ENCODE data around the gene ARHGAP44.

Gene ARHGAP44

DNA sequence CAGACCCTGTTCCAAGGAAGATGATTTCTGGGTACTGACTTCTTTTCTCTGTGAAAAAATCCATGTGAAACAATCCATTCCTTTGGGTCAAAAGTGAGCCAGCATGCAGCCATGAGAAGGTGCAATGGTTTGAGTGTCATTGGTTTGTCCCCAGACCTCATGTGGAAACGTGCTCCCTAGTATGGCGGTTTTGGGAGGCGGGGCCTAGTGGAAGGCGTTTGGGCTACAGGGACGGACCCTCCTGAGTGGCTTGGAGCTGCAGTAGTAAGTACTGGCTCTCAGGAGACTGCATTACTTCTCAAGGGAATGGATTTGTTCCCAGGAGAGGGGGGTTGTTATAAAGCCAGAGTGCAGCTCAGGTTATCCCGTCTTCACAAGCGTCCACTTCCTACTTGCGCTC lies 209.2 kb downstream of the ARHGAP44 start:
- no peak for DNase-seq

- DNase-seq = no peak
Observed at GRCh38 chr17:12998874-12999273, 209.6 kb downstream of the ARHGAP44 start.

- no peak for DNase-seq
Observed at GRCh38 chr17:13000561-13000960, 211.3 kb downstream of the ARHGAP44 start.

DNA sequence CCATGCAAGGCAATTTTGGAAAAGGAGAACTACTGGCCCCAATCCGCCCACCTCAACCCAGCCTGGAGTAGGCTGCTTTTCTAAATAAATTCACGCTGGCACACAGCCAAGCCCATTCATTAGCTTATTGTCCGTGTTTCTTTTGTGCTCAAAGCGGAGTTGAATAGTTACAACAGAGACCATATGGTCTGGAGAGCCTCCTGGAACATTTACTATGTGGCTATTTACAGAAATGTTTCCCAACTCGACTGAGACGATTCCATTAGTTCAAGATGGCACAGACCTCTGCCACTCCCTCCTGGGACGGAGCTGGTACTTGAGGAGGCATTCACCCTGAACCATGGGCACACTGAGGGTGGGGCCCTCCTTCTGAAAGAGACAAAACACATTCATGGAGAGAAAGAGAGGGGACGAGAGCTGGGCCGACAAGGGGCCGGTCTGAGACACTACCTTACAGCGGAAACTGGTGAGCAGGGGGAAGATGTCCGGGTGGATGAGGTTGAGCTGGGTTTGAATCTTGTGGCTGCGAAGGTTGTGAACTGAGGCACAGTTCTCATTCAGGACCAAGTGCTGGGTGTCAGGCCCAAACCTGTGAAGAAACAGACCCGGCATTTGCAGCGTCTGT lies 212.8 kb downstream of the ARHGAP44 start:
- DNase-seq = no peak

- peak; percentile 23 to 49 for DNase-seq
Observed at GRCh38 chr17:13002761-13003453, 213.6 kb downstream of the ARHGAP44 start.

GRCh38 chr17:13003454-13003851 lies 214.2 kb downstream of the ARHGAP44 start:
- no peak for DNase-seq

DNA sequence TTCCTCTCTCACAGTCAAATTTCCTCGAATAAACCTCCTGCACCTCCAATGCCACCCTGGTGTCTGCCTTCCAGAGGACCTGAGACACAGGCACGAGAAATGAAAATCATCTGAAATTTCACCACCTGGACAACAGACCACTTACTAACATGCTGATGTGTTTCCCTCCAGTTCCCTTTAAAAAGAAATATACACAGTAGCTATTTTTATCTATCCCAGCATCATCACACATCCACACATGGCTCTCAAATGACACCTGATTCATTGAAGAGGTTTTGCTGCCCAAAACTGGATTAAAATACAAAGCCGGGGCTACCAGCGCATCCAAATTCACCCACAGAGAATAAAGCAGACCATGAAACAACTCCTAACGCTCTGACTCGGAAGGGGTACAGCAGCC lies 214.6 kb downstream of the ARHGAP44 start:
- DNase-seq = no peak

- DNase-seq = no peak
Observed at GRCh38 chr17:13004336-13004735, 215.0 kb downstream of the ARHGAP44 start.

GRCh38 chr17:13005530-13005929 lies 216.2 kb downstream of the ARHGAP44 start:
- DNase-seq = no peak

- DNase-seq = no peak
Observed at GRCh38 chr17:13008461-13008860, 219.2 kb downstream of the ARHGAP44 start.

- DNase-seq = no peak
Observed at GRCh38 chr17:13010959-13011358, 221.7 kb downstream of the ARHGAP44 start.

DNA sequence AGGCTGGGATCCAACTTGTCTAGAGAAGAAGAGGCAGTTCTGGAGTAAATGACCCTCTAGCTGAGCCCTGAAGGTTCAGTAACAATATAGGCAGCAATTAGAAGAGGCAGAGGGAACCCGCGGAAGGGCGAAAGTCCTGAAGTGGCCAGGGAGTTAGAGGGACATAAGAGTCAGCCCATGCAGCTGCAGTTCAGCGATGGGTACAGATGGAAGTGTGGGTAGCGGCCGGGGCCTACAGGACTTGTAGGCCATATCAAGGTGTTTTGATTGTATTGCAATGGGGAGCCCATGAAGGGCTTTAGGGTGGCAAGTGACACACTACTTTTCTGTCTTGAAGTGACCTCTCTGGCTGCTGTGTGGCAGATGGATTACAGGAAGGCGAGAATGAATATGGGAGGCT lies 225.5 kb downstream of the ARHGAP44 start:
- DNase-seq = no peak

GRCh38 chr17:13016881-13017654 lies 227.8 kb downstream of the ARHGAP44 start:
- no peak for DNase-seq

- DNase-seq = peak; percentile 96 to 97
Observed at GRCh38 chr17:13017655-13018459, 228.6 kb downstream of the ARHGAP44 start, which contains the start of gene ELAC2. TSS of gene ELAC2 (minus strand) at chr17:13018027. CDS start at chr17:13017947, 80 bp downstream.

DNA sequence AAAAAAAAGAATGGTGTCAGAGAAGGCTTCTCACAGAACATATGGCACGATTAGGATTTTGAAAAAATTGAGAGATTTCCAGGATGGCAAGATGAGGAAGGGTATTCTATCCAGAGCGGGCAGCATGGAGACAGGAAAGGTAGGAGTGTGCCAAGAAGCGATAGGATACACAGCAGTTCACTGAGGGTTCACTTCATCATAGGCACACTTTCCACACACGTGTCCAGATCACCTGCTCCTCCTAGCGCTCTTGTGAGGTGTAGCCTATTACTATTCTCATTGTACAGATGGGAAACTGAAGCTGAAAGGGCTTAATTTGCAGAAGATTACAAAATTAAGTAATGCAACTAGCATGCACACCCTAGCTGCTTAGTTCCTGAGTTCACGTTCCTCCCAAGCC lies 234.7 kb downstream of the ARHGAP44 start:
- no peak for DNase-seq

DNA sequence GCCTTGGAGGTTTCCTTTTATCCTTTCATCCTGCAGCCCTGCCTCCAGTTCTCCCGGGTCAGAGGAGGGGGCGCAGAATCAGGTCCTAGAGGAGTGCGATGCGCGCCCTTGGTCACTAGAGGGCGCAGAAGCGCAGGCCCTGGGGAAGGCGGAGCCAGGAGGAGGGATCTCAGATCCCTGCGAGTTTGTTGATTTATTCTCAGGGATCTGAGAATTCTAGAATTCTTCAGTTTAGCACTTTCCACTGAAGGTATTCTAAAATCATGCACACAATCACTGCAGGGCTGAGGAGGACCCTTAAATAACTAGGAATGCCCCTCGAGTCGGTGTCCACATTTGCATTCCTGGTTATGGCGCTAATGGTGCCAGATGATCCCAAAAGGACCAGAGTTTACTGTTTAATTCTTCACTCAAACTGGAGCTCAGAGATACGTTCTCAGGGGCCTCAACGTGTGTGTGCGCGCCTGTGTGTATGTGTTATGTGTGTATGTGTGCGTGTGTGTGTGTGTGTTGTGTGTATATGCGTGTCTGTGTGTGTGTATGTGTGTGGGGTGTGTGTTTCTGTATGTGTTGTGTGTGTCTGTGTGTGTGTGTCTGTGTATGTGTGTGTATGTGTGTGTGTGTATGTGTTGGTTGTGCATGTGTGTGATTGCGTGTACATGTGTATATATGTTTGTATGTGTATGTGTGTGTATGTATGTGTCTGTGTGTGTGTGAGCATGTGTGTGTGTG lies 235.4 kb downstream of the ARHGAP44 start:
- peak; percentile 51 to 58 for DNase-seq

DNA sequence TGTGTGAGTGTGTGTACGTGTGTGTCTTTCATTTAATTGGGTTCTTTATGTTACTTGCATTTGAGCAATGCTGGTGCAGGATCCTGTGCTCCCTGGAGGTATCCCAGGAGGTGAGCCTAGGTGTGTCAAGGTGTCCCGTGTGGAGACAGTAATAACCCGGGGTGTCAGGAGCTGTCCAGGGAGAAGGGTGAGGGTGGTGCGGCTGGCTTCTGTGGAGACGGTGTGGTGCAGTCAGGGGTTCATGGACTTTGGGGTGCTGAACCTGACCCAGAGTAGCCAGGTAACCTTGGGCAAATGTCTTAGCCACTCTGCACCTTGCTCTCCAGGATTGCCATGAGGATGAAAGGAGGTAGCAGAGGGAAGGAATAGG lies 235.9 kb downstream of the ARHGAP44 start:
- no peak for DNase-seq

- DNase-seq = no peak
Observed at GRCh38 chr17:13025687-13026086, 236.4 kb downstream of the ARHGAP44 start.

GRCh38 chr17:13027246-13027645 lies 237.9 kb downstream of the ARHGAP44 start:
- no peak for DNase-seq

DNA sequence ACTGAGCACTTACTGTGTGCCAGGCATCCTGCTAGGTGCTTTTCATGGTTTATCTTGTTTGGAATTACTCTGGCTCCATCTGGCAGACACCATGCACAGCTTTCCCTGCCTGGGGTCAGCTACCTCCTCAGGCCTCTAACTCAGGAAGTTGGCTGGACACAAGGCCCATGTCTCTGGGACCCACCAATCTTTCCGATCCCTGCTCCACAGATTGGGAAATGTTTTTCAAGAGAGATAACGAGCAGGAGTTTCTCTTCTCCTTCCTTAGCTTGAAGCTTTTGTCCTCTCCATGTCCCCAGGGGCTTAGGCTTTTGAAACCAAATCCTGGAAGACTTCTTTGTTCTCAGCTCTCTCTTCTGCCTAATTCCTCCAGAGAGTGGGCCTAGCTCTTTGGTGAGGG lies 240.0 kb downstream of the ARHGAP44 start:
- DNase-seq = no peak

DNA sequence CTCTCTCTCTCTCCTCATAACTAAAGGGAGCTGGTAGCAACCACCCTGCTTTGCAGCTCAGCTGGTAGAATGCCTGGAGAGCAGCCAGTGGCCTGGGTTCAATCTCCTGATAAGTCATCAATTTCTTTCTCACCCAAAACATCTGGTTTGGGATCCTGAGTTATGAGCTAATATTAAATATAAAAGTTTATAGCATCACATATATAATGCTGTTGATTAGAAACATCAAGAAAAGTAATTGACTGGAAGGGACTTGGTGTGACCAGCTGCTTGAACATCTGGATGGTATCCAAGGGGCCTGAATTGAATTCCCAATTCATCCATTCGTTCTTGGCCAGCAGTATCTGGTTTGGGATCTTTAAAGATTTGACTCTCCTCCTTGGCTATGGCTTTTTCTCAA lies 240.8 kb downstream of the ARHGAP44 start:
- DNase-seq = no peak
